MV-4-11 (cell line): ENCODE measurements around the gene ATF5.

Experiments
- DNase-seq: peaks from one replicate; lab custom pipeline; 2025; lab: John Stamatoyannopoulos, UW

The ATF5 gene

DNA sequence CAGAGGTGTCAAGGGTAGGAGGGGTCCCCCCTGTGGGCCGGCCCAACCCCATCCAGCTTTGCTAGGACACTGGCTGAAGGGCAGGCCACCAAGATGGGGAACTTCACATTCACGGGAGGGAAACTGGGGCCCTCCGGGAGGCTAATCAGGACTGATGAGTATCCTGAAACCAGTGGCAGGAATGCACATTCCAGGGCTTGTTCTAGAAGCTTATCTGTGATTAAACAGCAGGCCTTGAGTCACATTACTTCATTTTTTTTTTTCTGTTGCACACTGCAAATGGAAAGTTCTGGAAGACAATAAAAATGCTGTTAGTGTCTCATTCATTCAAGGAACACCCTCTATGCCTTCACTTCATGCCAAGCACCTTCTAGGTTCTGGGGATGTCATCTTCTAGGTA, 47.5 kb downstream of the ATF5 start:
- no peak for DNase-seq

DNA sequence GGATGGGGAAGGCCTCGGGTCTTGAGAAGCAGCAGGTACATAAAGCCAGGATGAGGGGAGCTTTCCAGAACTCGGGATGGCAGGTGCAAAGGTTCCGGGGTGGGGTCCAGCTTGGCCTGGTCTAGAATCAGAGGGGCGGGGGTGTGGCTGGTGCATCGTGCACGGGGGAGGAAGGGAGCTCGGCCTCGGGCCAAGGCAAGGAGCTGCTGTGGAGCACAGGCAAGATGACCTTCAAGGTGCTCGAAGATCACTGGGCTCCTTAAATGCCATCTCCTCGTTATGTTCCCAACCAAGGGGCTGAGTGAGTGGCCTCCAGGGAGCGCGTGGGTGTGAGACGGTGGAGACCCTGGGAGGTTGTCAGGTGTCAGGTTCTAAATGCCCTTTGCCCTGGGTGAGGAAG, 48.1 kb downstream of the ATF5 start:
- DNase-seq: no peak

DNA sequence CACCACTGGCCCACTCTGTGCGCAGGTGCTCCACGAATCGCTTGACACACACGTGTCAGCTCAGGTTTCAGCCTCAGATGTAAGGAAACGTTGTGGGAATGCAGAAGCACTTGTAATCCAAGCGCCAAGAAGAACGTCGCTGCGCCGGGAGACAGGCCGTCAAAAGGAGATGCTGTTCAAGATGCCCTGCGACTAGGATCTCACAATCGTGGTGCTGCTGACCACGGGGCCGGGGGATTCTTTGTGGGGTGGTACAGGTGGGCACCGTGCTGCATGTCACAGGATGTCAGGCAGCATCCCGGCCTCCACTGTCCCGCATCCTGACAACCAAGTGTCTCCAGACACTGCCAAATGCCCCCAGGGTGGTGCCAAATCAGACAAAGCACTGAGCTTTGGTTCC, 48.9 kb downstream of the ATF5 start:
- no peak for DNase-seq

DNA sequence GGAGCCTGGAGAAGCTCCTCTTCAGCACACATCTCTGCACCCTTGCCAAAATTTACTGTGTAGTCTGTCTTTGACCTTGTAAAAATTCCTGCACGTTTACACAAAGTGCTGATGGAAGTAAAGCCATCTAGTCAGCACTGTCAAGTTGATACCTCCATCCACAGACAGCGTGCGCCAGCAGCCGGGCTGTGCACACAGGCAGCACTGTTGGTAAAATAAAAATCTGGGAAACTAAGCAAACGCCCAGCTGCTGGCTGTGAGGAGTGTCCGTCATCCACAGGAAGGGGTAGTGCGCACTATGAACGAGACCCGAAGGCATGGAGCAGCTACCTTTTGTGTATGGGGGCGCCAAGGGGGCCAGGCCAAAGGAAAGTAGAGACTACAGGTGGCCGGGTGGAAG, 49.3 kb downstream of the ATF5 start:
- no peak for DNase-seq

DNA sequence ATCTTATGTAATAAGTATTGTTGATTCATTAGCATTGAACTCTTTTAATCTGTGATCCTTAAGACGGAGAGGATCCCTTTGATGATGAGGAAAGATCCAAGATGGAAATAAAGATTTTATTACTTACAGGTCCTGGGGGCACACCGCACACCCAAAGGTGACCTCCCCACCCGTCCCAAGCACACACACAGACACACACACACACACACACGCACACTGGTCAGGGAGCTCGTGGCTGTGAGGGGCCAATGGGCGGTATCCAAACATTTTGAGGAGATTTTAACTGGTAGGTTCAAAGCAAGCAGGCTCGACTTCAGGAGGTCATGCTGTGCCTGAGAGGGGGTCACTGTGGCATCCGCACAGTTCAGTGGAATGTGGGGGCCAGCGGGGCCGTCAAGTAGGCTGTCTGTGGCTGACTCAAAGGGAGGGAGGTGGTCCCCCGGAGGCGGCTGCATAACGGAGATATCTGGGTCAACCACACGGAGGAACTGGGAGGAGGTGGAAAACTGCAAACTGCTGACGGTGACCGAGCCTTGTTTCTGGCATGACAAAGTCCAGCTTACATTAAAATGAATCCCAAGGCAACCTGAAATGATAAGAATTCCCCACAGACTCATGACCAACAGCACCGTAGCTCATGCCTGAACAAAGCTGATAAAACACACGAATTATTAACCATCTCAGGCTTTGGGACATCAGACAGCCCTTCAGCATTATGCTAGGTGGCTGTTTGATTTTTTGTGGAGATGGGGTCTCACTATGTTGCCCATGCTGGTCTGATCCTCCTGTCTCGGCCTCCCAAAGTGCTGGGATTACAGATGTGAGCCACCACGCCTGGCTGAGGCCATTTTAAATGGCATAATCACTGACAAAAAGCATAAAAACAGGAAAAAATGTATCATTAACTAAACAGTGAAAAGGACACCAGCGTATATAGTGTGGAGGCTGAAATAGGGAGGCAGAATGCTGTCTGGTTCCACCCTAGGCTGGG, 52.9 kb downstream of the ATF5 start:
- DNase-seq: no peak
